ENCODE measurements around the gene ADORA1.

The ADORA1 gene

DNA sequence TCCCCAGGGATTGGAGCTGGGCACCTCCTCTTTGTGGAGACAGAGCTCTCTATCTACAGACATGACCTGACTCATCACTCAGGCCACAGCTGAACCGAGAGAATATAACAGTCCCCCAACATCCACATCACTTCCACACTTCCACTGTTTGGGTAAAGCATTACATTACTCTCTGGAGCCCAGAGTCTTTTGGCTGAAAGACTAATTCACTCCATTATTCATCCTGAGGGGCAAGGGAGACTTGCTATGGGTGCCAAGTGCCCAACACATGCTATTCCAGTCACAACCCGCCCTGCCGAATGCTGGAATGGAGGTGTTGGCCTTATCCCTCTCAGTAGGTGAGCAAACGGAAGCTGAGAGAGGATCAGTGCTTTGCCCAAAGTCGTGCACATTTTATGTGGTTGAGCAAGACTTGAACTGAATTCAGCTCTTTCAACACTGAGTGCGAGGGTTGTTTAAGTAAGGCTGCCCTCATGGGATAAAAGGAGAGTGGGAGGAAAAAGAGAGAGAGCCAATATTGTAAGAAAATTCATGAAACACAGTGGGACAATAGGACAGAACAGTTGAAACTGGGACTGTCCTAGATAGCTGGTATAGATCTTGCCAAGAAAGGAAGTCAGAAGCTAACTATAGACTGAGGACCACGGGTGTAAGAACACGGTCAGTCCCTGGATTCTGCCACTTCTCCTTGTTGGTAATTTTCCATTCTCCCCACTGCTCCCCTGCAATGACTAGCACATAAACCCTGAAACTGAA is 72.5 kb downstream of the ADORA1 start:
- Histone ChIP-seq H3K27me3 (ENCODE audit: low read length) (no peaks in the 10 kb centered on the region), H3F3A (ENCODE audit: insufficient read depth) (no peaks in the 10 kb centered on the region), H3K4me2 (ENCODE audit: low read depth, low read length, poor library complexity, severe bottlenecking) (no peak overlapping the region), H3K9me3 (ENCODE audit: insufficient read depth, low read length) (no peaks in the 10 kb centered on the region), H3K79me2 (ENCODE audit: insufficient read depth, low read length) (no peaks in the 10 kb centered on the region), H3K27ac (ENCODE audit: low read depth, low read length) (no peak overlapping the region), H4K20me1 (ENCODE audit: low read depth, low read length) (no peaks in the 10 kb centered on the region), H3K4me3 (ENCODE audit: insufficient read depth, low read length, poor library complexity, severe bottlenecking) (no peak overlapping the region), H3K9ac (ENCODE audit: low read length) (no peak overlapping the region), H3K36me3 (ENCODE audit: low read length) (no peaks in the 10 kb centered on the region), H3K9me2 (replicated peaks; ENCODE audit: insufficient read depth, low read length) (no peaks in the 10 kb centered on the region), H2AFZ (ENCODE audit: low read depth, low read length, severe bottlenecking) (no peak overlapping the region)
- no peak for TF ChIP-seq EZH2phosphoT487 (conservative IDR thresholded peaks at IDR 0.05; ENCODE audit: low read length)
- no peak for TF ChIP-seq CTCF (IDR thresholded peaks at IDR 0.05; ENCODE audit: insufficient read depth, low read length, poor library complexity, severe bottlenecking)

- Histone ChIP-seq H3K79me2 (ENCODE audit: insufficient read depth, low read length) (no peaks in the 10 kb centered on the region), H3K36me3 (ENCODE audit: low read length) (no peaks in the 10 kb centered on the region), H3K27me3 (ENCODE audit: low read length) (no peaks in the 10 kb centered on the region), H3K27ac (ENCODE audit: low read depth, low read length) (no peak overlapping the region), H3K4me2 (ENCODE audit: low read depth, low read length, poor library complexity, severe bottlenecking) (no peak overlapping the region), H4K20me1 (ENCODE audit: low read depth, low read length) (no peaks in the 10 kb centered on the region), H3K9me3 (ENCODE audit: insufficient read depth, low read length) (no peaks in the 10 kb centered on the region), H3K9ac (ENCODE audit: low read length) (no peak overlapping the region), H2AFZ (ENCODE audit: low read depth, low read length, severe bottlenecking) (no peak overlapping the region), H3K4me3 (ENCODE audit: insufficient read depth, low read length, poor library complexity, severe bottlenecking) (no peak overlapping the region), H3K9me2 (replicated peaks; ENCODE audit: insufficient read depth, low read length) (no peaks in the 10 kb centered on the region), H3F3A (ENCODE audit: insufficient read depth) (no peaks in the 10 kb centered on the region)
- no peak for TF ChIP-seq CTCF (IDR thresholded peaks at IDR 0.05; ENCODE audit: insufficient read depth, low read length, poor library complexity, severe bottlenecking)
- TF ChIP-seq EZH2phosphoT487 (conservative IDR thresholded peaks at IDR 0.05; ENCODE audit: low read length) = no peak
Observed at GRCh38 chr1:203200916-203201315, 73.4 kb downstream of the ADORA1 start.

GRCh38 chr1:203201516-203202205 is 74.1 kb downstream of the ADORA1 start:
- H3K9ac ChIP-seq (ENCODE audit: low read length) = no peak overlapping the region
- no peaks in the 10 kb centered on the region for H3K27me3 ChIP-seq (ENCODE audit: low read length)
- H3K9me3 ChIP-seq (ENCODE audit: insufficient read depth, low read length) = no peaks in the 10 kb centered on the region
- H3K4me2 ChIP-seq (ENCODE audit: low read depth, low read length, poor library complexity, severe bottlenecking) = no peak overlapping the region
- H4K20me1 ChIP-seq (ENCODE audit: low read depth, low read length) = no peaks in the 10 kb centered on the region
- no peaks in the 10 kb centered on the region for H3F3A ChIP-seq (ENCODE audit: insufficient read depth)
- H2AFZ ChIP-seq (ENCODE audit: low read depth, low read length, severe bottlenecking) = no peak overlapping the region
- no peak overlapping the region for H3K27ac ChIP-seq (ENCODE audit: low read depth, low read length)
- no peaks in the 10 kb centered on the region for H3K36me3 ChIP-seq (ENCODE audit: low read length)
- H3K9me2 ChIP-seq (replicated peaks; ENCODE audit: insufficient read depth, low read length) = no peaks in the 10 kb centered on the region
- TF ChIP-seq EZH2phosphoT487 (conservative IDR thresholded peaks at IDR 0.05; ENCODE audit: low read length) (no peak), CTCF (IDR thresholded peaks at IDR 0.05; ENCODE audit: insufficient read depth, low read length, poor library complexity, severe bottlenecking) (no peak)
- H3K4me3 ChIP-seq (ENCODE audit: insufficient read depth, low read length, poor library complexity, severe bottlenecking) = no peak overlapping the region
- H3K79me2 ChIP-seq (ENCODE audit: insufficient read depth, low read length) = no peaks in the 10 kb centered on the region

All from SU-DHL-6 (cell line).